K562 (cell line): Measurements from ENCODE around the gene MARCKSL1. TPM values are rescaled to one million over a fixed set of nuclear protein-coding genes. Genes with fewer than 3 reads are reported as not detected.

Experiments used
- ARNT ChIP-seq, 2 experiments: fragments of 450-650 bp; IDR thresholded peaks; 2 replicates each; pipeline ENCODE4 v1.6.1; 2016; ENCODE audit warnings: mild to moderate bottlenecking in 1 of 2
- BRD4 ChIP-seq: fragments of 200-600 bp; sonication (generic); IDR thresholded peaks from 2 replicates; pipeline ENCODE4 v1.6.1; 2017; ENCODE audit warnings: inconsistent platforms
- CEBPG ChIP-seq, 3 experiments: fragments of 200-800 bp in 1 of 3; sonication (Bioruptor generic) in 1 of 3; sonication (generic) in 1 of 3; formaldehyde crosslinking in 1 of 3; IDR thresholded peaks in 2 of 3; conservative IDR thresholded peaks in 1 of 3; 2 replicates each; pipeline versions ENCODE4 v1.6.1 to v1.8.0; 2016 to 2022; ENCODE audit warnings: missing compliant biosample characterization in 2 of 3, missing genetic modification characterization in 2 of 3, mild to moderate bottlenecking in 1 of 3, missing genetic modification reagents in 1 of 3
- CHD2 ChIP-seq: IDR thresholded peaks from 2 replicates; pipeline ENCODE4 v1.6.1; 2011; ENCODE audit warnings: low read depth, low read length
- E2F3 ChIP-seq: fragments of 250-450 bp; sonication (Bioruptor Pico); IDR thresholded peaks from 2 replicates; pipeline ENCODE4 v1.4.0; 2020; ENCODE audit warnings: mild to moderate bottlenecking
- EGR1 ChIP-seq: fragments of 450-650 bp; conservative IDR thresholded peaks from 2 replicates; pipeline ENCODE4 v1.6.1; 2017; ENCODE audit warnings: mild to moderate bottlenecking
- ETV5 ChIP-seq: sonication (generic); formaldehyde crosslinking; IDR thresholded peaks from 2 replicates; pipeline ENCODE4 v1.4.0; 2020; ENCODE audit warnings: low read depth, mild to moderate bottlenecking, missing genetic modification reagents
- EZH2 ChIP-seq: IDR thresholded peaks from 2 replicates; pipeline ENCODE4 v1.6.1; 2012; ENCODE audit warnings: low read depth, mild to moderate bottlenecking, inconsistent platforms, low read length, borderline replicate concordance
- FOSL1 ChIP-seq: fragments of 200-800 bp; sonication (Bioruptor generic); conservative IDR thresholded peaks from 2 replicates; pipeline ENCODE4 v1.6.1; 2016; ENCODE audit warnings: missing genetic modification characterization, missing compliant biosample characterization
- HMG20B ChIP-seq: fragments of 250-450 bp; sonication (Bioruptor Pico); IDR thresholded peaks from 2 replicates; pipeline ENCODE4 v1.5.0; 2021; ENCODE audit warnings: mild to moderate bottlenecking
- HOXB6 ChIP-seq: fragments of 250-450 bp; sonication (Bioruptor Pico); IDR thresholded peaks from 2 replicates; pipeline ENCODE4 v1.5.1; 2022; ENCODE audit warnings: mild to moderate bottlenecking, borderline replicate concordance
- MTA2 ChIP-seq: fragments of 450-650 bp; IDR thresholded peaks from 2 replicates; pipeline ENCODE4 v1.6.1; 2016; ENCODE audit warnings: low read depth
- NR2C1 ChIP-seq, 2 experiments: fragments of 450-650 bp; IDR thresholded peaks; 2 replicates each; pipeline ENCODE4 v1.6.1; 2017; ENCODE audit warnings: mild to moderate bottlenecking in 2 of 2, antibody characterized with exemption in 1 of 2, inconsistent platforms in 1 of 2, missing compliant biosample characterization in 1 of 2, missing genetic modification characterization in 1 of 2
- PCBP2 ChIP-seq: fragments of 200-400 bp; formaldehyde crosslinking; IDR thresholded peaks from 2 replicates; pipeline ENCODE4 v1.6.1; 2018; ENCODE audit warnings: low read length, low read depth, mild to moderate bottlenecking, moderate library complexity; ENCODE audit not compliant: poor library complexity, severe bottlenecking
- PRPF4 ChIP-seq: fragments of 200-400 bp; formaldehyde crosslinking; IDR thresholded peaks from one replicate; pipeline ENCODE4 v1.6.1; 2017; ENCODE audit warnings: low read length, low read depth, mild to moderate bottlenecking; ENCODE audit not compliant: insufficient read depth, poor library complexity, severe bottlenecking
- PTTG1 ChIP-seq: fragments of 450-650 bp; IDR thresholded peaks from 2 replicates; pipeline ENCODE4 v1.6.1; 2016; ENCODE audit warnings: low read depth, mild to moderate bottlenecking, missing genetic modification characterization, missing compliant biosample characterization
- SMAD3 ChIP-seq: fragments of 450-650 bp; formaldehyde crosslinking; conservative IDR thresholded peaks from 2 replicates; pipeline ENCODE4 v1.4.0; 2020; ENCODE audit warnings: mild to moderate bottlenecking
- YY1 ChIP-seq, 3 experiments: IDR thresholded peaks; 2 replicates each; pipeline ENCODE4 v1.6.1; 2011; ENCODE audit warnings: low read length in 2 of 3, mild to moderate bottlenecking in 2 of 3, moderate library complexity in 2 of 3, borderline replicate concordance in 1 of 3, control low read depth in 1 of 3, low read depth in 1 of 3; ENCODE audit not compliant: insufficient read depth in 3 of 3, insufficient replicate concordance in 2 of 3, control insufficient read depth in 1 of 3, insufficient read length in 1 of 3; ENCODE audit errors: extremely low read depth in 1 of 3
- ZBTB1 ChIP-seq: sonication (generic); formaldehyde crosslinking; IDR thresholded peaks from 2 replicates; pipeline ENCODE4 v1.8.1; 2023; ENCODE audit warnings: missing genetic modification reagents, low read depth, mild to moderate bottlenecking, borderline replicate concordance
- ZEB2 ChIP-seq: fragments of 450-650 bp; IDR thresholded peaks from 2 replicates; pipeline ENCODE4 v1.6.1; 2016
- ZNF79 ChIP-seq: fragments of 250-450 bp; sonication (Bioruptor Pico); IDR thresholded peaks from 2 replicates; pipeline ENCODE4 v1.4.0; 2020; ENCODE audit warnings: low read depth, mild to moderate bottlenecking, moderate library complexity
- polyA plus RNA-seq, 8 experiments: library from polyadenylated mRNA; depleted of rRNA in 4 of 8; stranded (reverse) in 5 of 8; unstranded in 3 of 8; fragments of >200 nt; fragmentation: Nextera tagmentation in 2 of 8; fragmentation: Illumina TruSeq in 1 of 8; extraction: Ambion mirVana in 2 of 8; extraction: Trizol in 1 of 8; gene quantifications; 2 replicates each; pipeline versions ENCODE4 v1.2.1 to v1.2.3, GENCODE V29; 2011 to 2014; ENCODE audit warnings: inconsistent platforms in 1 of 8, missing spikeins in 1 of 8
- total RNA-seq, 7 experiments: library from RNA; depleted of rRNA in 6 of 7; stranded (reverse); fragments of >200 nt in 6 of 7; fragmentation: Illumina TruSeq in 2 of 7; extraction: Trizol in 2 of 7; gene quantifications; 2 replicates each; pipeline versions ENCODE4 v1.2.1 to v1.2.3, GENCODE V29; 2011 to 2021; ENCODE audit warnings: low replicate concordance in 1 of 7
- TF ChIP-seq, protein P1 (sequence below): fragments of 250-450 bp; sonication (Bioruptor Pico); IDR thresholded peaks from 2 replicates; pipeline ENCODE4 v1.5.0; 2021
- TF ChIP-seq, protein P2 (sequence below): fragments of 200-800 bp; sonication (Bioruptor generic); IDR thresholded peaks from 2 replicates; pipeline ENCODE4 v1.6.1; 2017; ENCODE audit warnings: missing genetic modification characterization, missing compliant biosample characterization
- TF ChIP-seq, protein P3 (sequence below), 3 experiments: fragments of 200-800 bp in 1 of 3; sonication (Bioruptor generic) in 1 of 3; sonication (generic) in 1 of 3; formaldehyde crosslinking in 1 of 3; IDR thresholded peaks; 2 replicates each; pipeline versions ENCODE4 v1.6.1 to v1.8.0; 2016 to 2022; ENCODE audit warnings: mild to moderate bottlenecking in 2 of 3, missing compliant biosample characterization in 2 of 3, missing genetic modification characterization in 2 of 3, missing genetic modification reagents in 1 of 3
- TF ChIP-seq, protein P4 (sequence below): fragments of 250-450 bp; sonication (Bioruptor Pico); IDR thresholded peaks from 2 replicates; pipeline ENCODE4 v1.9.0; 2021; ENCODE audit warnings: mild to moderate bottlenecking

The MARCKSL1 gene
- total and polyA plus RNA-seq, 9 of the 15 experiments (the other 6 are each of a cell fraction or from before 2014, with no cell fraction given) = 14.7 to 325 (median 155) TPM

DNA sequence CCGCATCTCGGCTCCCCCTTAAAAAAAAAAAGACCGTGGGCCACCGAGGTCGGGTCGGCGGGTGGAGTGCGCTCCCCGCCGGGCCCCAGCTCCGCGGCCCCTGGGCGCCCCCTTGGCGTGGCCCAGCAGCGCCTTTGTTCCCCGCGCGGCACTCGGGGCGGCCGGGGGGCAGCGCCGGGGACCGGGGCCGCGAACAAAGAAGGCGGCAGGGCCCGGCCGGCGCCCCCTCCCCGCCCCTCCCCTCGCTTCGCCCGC lies 571 bp downstream of the MARCKSL1 start (continued):
- TF ChIP-seq, protein P1, sequence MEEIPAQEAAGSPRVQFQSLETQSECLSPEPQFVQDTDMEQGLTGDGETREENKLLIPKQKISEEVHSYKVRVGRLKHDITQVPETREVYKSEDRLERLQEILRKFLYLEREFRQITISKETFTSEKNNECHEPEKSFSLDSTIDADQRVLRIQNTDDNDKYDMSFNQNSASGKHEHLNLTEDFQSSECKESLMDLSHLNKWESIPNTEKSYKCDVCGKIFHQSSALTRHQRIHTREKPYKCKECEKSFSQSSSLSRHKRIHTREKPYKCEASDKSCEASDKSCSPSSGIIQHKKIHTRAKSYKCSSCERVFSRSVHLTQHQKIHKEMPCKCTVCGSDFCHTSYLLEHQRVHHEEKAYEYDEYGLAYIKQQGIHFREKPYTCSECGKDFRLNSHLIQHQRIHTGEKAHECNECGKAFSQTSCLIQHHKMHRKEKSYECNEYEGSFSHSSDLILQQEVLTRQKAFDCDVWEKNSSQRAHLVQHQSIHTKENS = no peak
- TF ChIP-seq, protein P2, sequence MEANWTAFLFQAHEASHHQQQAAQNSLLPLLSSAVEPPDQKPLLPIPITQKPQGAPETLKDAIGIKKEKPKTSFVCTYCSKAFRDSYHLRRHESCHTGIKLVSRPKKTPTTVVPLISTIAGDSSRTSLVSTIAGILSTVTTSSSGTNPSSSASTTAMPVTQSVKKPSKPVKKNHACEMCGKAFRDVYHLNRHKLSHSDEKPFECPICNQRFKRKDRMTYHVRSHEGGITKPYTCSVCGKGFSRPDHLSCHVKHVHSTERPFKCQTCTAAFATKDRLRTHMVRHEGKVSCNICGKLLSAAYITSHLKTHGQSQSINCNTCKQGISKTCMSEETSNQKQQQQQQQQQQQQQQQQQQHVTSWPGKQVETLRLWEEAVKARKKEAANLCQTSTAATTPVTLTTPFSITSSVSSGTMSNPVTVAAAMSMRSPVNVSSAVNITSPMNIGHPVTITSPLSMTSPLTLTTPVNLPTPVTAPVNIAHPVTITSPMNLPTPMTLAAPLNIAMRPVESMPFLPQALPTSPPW (CRISPR knock-in tag) = 0 out of 2 replicates have a peak, but pooled peaks have one; percentile 44
- TF ChIP-seq NR2C1 (IDR thresholded peaks at IDR 0.05) = no peak
- TF ChIP-seq NR2C1 (tag; IDR thresholded peaks at IDR 0.05) = no peak
- TF ChIP-seq ETV5 (CRISPR knock-in tag) = no peak
- no peak for TF ChIP-seq ARNT (IDR thresholded peaks at IDR 0.05)
- no peak for TF ChIP-seq CHD2
- TF ChIP-seq HOXB6 (CRISPR knock-in tag) = no peak
- TF ChIP-seq ZBTB1 = no peak
- TF ChIP-seq SMAD3 (CRISPR knock-in tag) = no peak
- peak; percentile 2 for TF ChIP-seq PRPF4
- TF ChIP-seq MTA2 = no peak
- TF ChIP-seq E2F3 (CRISPR knock-in tag) = no peak
- no peak for TF ChIP-seq BRD4
- no peak for TF ChIP-seq HMG20B
- TF ChIP-seq FOSL1 = peak; percentile 38; the same call in 1 of the 2 replicates
- TF ChIP-seq EGR1 = no peak
- TF ChIP-seq PCBP2 = peak; percentile 11
- TF ChIP-seq ZNF79 (CRISPR knock-in tag) = no peak
- TF ChIP-seq CEBPG (CRISPR knock-in tag; IDR thresholded peaks at IDR 0.05) = no peak
- no peak for TF ChIP-seq CEBPG (tag; conservative IDR thresholded peaks at IDR 0.05 in 1 of 2, IDR thresholded peaks at IDR 0.05 in 1 of 2)
- TF ChIP-seq, protein P3, sequence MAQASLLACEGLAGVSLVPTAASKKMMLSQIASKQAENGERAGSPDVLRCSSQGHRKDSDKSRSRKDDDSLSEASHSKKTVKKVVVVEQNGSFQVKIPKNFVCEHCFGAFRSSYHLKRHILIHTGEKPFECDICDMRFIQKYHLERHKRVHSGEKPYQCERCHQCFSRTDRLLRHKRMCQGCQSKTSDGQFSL (CRISPR knock-in tag; IDR thresholded peaks at IDR 0.05) = no peak
- TF ChIP-seq, protein P3 (tag; IDR thresholded peaks at IDR 0.05) = peak in 1 of 2 experiments; percentile 42; a peak in 1 of 4 replicates
- no peak for TF ChIP-seq PTTG1 (tag)
- TF ChIP-seq ZEB2 = no peak
- TF ChIP-seq YY1 (IDR thresholded peaks at IDR 0.05; ENCODE audit: borderline replicate concordance in 1 of 3, control insufficient read depth in 1 of 3, extremely low read depth in 1 of 3, insufficient read depth in 3 of 3, insufficient read length in 1 of 3, insufficient replicate concordance in 2 of 3, low read depth in 1 of 3, low read length in 2 of 3) = no peak
- TF ChIP-seq, protein P4, sequence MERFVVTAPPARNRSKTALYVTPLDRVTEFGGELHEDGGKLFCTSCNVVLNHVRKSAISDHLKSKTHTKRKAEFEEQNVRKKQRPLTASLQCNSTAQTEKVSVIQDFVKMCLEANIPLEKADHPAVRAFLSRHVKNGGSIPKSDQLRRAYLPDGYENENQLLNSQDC = no peak
- TF ChIP-seq EZH2 = no peak
